Left ventricle myocardium superior (tissue), 1 donor: ENCODE data around the gene SUCO. TPM values are rescaled to one million over a fixed set of nuclear protein-coding genes. Genes with fewer than 3 reads are reported as not detected.

Source experiments
- ATAC-seq: fragments of 200-7000 bp; cut with Tn5 transposase; one replicate; pipeline ENCODE4 v1.9.1; 2020; ENCODE audit warnings: mild to moderate bottlenecking, moderate library complexity
- DNase-seq: peaks from one replicate; pipeline ENCODE4 v3.0.0-alpha.2; 2020
- intact Hi-C: fragments of 100-400 bp; cut with micrococcal nuclease; formaldehyde crosslinking; loops from one replicate; pipeline ENCODE4 v1.11.0; 2022
- total RNA-seq: library from RNA; stranded (reverse); fragmentation: NEBNext Ultra II Directional; extraction: Animal tissue kit (Norgen Biotek cat#: 25700); gene quantifications from one replicate; pipeline ENCODE4 v1.2.1, GENCODE V29; 2021
- donor health status: DM: no; HTN: yes; CAD: no; lungs with severe emphysema.

The SUCO gene
- total RNA-seq, 1 donor from 2014 or later = 19.1 TPM

GRCh38 chr1:172629170-172629569, 96.2 kb downstream of the SUCO start:
- intact Hi-C loops = no loop called here
- DNase-seq (no peak), ATAC-seq (no peak)

GRCh38 chr1:172629638-172630037, 96.7 kb downstream of the SUCO start:
- DNase-seq (no peak), ATAC-seq (no peak)
- intact Hi-C loops = no loop called here

GRCh38 chr1:172630056-172630818, 97.3 kb downstream of the SUCO start:
- intact Hi-C loops = no loop called here
- ATAC-seq (no peak), DNase-seq (no peak)

GRCh38 chr1:172630868-172631267, 97.9 kb downstream of the SUCO start:
- intact Hi-C loops = no loop called here

GRCh38 chr1:172637522-172637921, 104.6 kb downstream of the SUCO start:
- no peak for DNase-seq
- intact Hi-C loops = no loop called here
- peak; percentile 64 for ATAC-seq

More at GRCh38 chr1:172630868-172631267, 97.9 kb downstream of the SUCO start:
- no peak for ATAC-seq
- DNase-seq = no peak

GRCh38 chr1:172638249-172638648, 105.3 kb downstream of the SUCO start:
- intact Hi-C loops = no loop called here
- no peak for DNase-seq
- no peak for ATAC-seq

GRCh38 chr1:172638885-172639831, 106.2 kb downstream of the SUCO start:
- peak; percentile 73 for ATAC-seq
- DNase-seq = no peak
- intact Hi-C loops = no loop called here

GRCh38 chr1:172640111-172640510, 107.2 kb downstream of the SUCO start:
- DNase-seq (no peak), ATAC-seq (no peak)
- intact Hi-C loops = no loop called here

GRCh38 chr1:172641492-172641891, 108.5 kb downstream of the SUCO start:
- intact Hi-C loops = no loop called here
- DNase-seq (no peak), ATAC-seq (no peak)

GRCh38 chr1:172642970-172643369, 110.0 kb downstream of the SUCO start:
- DNase-seq (no peak), ATAC-seq (no peak)
- intact Hi-C loops = no loop called here

- intact Hi-C loops = no loop called here
- DNase-seq (no peak), ATAC-seq (peak; percentile 91)
Measured at GRCh38 chr1:172646653-172647052, 113.7 kb downstream of the SUCO start.

- intact Hi-C loops = no loop called here
- ATAC-seq (no peak), DNase-seq (no peak)
Measured at GRCh38 chr1:172647110-172647564, 114.2 kb downstream of the SUCO start.

GRCh38 chr1:172647987-172648386, 115.0 kb downstream of the SUCO start:
- intact Hi-C loops = no loop called here
- DNase-seq (no peak), ATAC-seq (no peak)

- DNase-seq (no peak), ATAC-seq (peak; percentile 34)
- intact Hi-C loops = no loop called here
Measured at GRCh38 chr1:172650474-172651193, 117.7 kb downstream of the SUCO start.

- DNase-seq = no peak
- no peak for ATAC-seq
Measured at GRCh38 chr1:172653015-172653709, 120.2 kb downstream of the SUCO start.

GRCh38 chr1:172654535-172654934, 121.6 kb downstream of the SUCO start:
- DNase-seq = no peak
- intact Hi-C loops = no loop called here
- ATAC-seq = no peak

More at GRCh38 chr1:172653015-172653709, 120.2 kb downstream of the SUCO start:
- intact Hi-C loops = no loop called here

GRCh38 chr1:172656576-172656975, 123.6 kb downstream of the SUCO start:
- intact Hi-C loops = no loop called here
- ATAC-seq = no peak
- no peak for DNase-seq

- peak; percentile 64 for DNase-seq
- intact Hi-C loops = no loop called here
- peak; percentile 98 for ATAC-seq
Measured at GRCh38 chr1:172657586-172657985, 124.6 kb downstream of the SUCO start.

- DNase-seq (no peak), ATAC-seq (no peak)
- intact Hi-C loops = no loop called here
Measured at GRCh38 chr1:172658871-172659453, 126.0 kb downstream of the SUCO start, which contains the start of gene FASLG. FASLG (plus strand) TSS chr1:172659103; CDS start chr1:172659202, 99 bp downstream.
